HG02678 (cell line): ENCODE results near the gene PGM2.
A peak's percentile ranks its signal among the peaks of the same experiment; 100 is the strongest.
"Not testable (repeated sequence)": the region's sequence is repeated elsewhere in the genome, so short reads cannot be mapped to it uniquely, and the experiment has no call there.

Experiments
- ATAC-seq: cut with Tn5 transposase; IDR thresholded peaks from one replicate; pipeline ENCODE4 v1.9.1; 2021; ENCODE audit warnings: mild to moderate bottlenecking, moderate library complexity; ENCODE audit not compliant: unreplicated experiment

Gene PGM2

DNA sequence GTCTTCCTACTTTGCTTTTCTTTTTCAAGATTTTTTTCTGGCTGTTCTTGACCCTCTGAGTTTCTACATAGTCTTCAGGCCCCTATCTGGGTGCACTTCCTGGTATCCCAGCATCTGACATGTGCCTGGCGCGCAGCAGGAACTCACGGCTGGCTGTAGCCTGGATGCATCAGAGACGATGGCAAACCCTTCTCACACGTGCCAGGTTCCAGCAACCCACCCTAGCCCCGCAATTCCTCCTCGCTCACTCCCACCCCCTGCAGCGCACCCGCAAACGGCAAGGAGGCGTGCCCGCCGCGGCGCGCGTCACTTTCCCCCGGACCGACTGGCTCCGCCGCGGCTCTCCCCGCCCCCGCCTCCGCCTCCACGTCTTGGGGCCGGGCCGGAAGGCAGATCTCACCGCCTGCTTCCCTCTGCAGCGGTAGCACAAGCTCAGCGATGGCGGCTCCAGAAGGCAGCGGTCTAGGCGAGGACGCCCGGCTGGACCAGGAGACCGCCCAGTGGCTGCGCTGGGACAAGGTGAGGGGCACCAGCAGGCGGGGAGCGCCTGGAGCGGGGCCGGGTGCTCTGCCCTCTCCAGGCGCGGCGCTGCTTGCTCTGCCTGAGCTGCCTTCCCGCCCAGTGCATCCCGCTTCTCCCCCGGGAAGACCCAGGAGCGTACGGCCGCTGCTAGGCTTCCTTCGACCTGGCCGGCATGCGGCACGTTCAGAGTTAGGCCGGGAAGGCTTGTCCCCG is at the start of gene PGM2:
TSS of gene PGM2 (plus strand) at position 392 of the 735 bp plus-strand sequence. CDS start at position 439, 47 bp downstream.
- ATAC-seq = peak; percentile 97

DNA sequence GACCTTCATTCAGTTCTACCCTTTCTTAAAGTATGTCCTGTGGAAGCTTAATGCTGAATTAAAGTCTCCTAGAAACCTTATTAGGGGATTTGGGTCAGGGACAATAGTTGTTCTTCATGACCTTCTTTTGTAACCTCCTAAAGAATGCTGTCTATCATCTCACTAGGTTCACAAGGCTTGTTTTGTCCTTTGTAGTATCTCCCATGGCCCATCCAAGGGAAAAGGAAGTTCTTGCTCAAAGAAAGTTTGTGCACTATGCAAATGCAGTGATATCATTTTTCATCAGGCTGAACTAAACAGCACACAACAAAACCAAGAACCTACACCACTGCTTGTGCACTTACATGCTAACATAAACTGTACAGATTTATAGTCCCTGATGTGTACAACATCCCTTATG is 46.6 kb upstream of the PGM2 start:
- no peak for ATAC-seq

DNA sequence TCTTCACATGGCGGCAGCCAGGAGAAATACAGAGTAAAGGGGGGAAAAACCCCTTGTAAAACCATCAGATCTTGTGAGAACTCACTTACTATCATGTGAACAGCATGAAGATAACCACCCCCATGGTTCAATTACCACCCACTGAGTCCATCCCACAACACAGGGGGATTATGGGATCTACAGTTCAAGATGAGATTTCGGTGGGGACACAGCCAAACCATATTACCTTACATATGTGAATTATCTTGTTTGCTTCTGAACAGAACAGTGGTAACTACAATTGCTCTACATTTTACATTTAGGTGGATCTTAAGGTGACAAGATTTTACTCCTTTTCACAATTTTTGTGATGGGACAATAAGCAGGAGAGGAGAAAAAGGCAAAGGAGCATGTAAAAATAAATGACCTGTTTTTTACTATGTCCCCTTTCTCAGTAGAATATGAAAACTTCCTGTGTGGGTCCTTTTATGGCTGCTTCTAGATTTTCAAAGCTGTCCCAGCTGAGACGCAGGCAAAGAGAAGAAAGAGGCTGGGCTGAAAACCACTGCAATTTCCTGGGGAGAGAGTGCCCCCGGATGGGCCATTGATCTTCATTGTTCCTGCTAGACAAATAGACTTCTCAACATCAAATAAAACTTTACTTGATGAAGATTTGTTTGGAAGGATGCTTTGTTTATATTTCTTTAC is 45.9 kb upstream of the PGM2 start:
- no peak for ATAC-seq

DNA sequence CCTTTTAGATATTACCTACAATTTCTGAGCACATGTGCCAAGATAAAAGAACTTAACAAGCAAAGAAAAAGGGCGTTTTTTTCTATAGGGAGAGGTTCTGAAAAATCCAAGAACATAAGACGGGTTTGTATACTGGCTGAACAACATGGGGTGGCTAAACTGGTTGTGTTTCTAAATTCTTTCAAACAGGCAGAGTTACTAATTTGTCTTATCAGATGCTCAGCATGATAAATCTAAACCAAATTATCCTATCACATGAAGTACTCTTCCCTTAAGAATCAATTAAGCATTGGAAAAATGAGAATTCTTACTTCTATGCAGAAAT is 45.4 kb upstream of the PGM2 start:
- ATAC-seq = no peak

DNA sequence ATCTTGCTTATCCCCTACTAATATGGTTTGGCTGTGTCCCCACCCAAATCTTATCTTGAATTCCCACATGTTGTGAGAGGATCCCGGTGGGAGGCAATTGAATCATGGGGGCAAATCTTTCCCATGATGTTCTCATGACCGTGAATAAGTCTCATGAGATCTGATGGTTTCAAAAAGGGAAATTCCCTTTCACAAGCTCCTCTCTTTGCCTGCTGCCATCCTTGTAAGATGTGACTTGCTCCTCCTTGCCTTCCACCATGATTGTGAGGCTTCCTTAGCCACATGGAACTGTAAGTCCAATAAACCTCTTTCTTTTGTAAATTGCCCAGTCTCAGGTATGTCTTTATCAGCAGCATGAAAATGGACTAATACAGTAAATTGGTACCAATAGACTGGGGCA is 40.2 kb upstream of the PGM2 start:
- not testable (repeated sequence) for ATAC-seq

DNA sequence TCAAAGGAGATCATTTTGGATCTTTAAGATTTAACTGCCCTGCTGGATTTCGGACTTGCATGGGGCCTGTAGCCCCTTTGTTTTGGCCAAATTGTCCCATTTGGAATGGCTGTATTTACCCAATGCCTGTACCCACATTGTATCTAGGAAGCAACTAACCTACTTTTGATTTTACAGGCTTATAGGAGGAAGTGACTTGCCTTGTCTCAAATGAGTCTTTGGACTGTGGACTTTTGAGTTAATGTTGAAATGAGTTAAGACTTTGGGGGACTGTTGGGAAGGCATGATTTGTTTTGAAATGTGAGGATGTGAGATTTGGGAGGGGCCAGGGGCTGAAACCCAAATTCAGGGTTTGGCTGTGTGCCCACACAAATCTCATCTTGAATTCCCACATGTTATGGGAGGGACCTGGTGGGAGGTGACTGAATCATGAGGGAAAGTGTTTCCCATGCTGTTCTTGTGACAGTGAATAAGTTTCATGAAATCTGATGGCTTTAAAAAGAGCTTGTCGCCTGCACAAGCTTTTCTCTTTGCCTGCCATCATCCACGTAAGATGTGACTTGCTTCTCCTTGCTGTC is 38.5 kb upstream of the PGM2 start:
- ATAC-seq = not testable (repeated sequence)

DNA sequence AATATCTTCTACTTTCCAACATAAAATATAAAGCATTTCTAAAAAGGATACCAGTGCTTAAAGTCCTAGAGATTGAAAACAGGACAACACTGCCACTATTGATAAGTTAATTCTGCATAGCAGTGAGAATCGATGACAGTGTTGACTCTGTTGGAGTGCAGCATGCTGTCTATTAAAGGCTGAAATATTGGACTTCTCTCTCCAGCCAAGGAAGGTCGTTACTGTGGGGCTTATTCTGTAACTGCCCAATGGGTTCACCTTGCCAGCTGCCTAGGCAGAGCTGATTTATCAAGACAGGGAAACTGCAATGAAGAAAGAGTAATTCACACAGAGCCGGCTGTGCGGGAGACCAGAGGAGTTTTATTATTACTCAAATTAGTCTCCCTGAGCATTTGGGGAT is 37.7 kb upstream of the PGM2 start:
- ATAC-seq = no peak

DNA sequence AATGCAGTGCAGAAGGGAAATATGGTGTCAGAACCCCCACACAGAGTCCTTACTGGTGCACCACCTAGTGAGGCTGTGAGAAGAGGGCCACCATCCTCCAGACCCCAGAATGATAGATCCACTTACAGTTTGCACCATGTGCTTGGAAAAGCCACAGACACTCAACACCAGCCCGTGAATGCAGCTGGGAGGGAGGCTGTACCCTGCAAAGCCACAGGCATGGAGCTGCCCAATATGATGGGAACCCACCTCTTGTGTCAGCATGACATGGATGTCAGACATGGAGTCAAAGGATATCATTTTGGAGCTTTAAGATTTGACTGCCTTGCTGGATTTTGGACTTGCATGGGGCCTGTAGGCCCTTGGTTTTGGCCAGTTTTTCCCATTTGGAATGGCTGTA is 34.2 kb upstream of the PGM2 start:
- no peak for ATAC-seq

DNA sequence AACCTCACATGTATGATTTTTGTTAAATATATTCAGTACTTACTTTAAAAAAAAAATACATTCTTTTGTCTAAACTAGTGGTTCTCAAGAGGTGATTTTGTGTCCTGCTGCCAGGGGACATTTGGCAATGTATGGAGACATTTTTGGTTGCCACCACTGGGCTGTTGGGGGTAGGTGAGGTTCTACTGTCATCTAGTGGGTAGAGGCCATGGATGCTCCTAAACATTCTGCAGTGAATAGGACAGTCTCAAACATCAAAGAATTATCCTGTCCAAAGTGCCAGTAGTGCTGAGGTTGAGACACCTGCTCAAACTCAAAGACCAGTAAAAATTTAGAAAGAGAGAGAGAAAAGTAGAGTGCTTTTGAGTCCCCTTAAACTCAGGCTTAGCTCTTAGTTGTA is 32.9 kb upstream of the PGM2 start:
- ATAC-seq = no peak

DNA sequence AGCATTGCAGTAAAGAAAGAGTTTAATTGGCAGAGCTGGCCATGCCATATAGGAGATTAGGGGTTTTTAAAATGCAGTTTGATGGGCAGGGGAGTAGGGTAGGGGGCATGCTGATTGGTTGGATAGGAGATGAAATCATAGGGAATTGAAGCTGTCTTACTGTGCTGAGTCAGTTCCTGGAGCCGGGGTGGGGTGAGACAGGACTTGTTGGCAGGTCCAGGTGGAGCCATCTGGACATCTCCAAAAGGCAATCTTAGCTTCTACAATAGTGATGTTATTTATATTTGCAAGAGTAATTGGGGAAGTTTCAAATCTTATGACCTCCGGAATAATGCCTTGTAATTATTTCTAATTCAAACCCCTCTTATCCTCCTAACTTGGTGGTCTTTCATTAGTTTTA is 32.4 kb upstream of the PGM2 start:
- no peak for ATAC-seq

DNA sequence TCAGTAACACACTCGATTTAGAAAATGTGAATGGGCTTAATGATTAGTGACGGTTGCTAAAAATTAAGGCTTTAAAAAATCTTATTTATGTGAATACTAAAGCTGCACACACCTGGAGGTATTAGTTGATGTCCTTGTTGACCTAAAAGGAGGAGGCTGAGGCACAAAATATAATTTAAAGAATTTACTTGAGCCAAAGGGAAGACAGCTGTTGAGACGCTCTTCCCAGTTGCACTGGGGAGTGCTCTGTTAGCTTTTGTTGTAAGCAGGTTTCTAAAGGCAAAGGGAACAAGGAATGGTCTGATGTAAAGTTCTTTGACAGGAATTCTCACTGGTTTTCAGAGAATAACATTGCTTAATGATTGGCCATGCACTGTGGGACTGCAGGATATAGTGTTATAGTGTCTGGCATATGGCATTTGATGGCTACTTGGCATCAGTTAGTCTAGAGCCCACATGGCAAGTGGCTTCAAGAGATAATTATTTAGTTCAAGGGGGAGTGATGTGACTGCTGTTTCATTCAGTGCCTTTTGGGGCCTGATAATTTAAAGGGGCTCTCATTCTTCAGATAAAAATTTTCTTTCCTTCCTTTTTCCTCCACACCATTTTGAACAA is 30.8 kb upstream of the PGM2 start:
- ATAC-seq = no peak

DNA sequence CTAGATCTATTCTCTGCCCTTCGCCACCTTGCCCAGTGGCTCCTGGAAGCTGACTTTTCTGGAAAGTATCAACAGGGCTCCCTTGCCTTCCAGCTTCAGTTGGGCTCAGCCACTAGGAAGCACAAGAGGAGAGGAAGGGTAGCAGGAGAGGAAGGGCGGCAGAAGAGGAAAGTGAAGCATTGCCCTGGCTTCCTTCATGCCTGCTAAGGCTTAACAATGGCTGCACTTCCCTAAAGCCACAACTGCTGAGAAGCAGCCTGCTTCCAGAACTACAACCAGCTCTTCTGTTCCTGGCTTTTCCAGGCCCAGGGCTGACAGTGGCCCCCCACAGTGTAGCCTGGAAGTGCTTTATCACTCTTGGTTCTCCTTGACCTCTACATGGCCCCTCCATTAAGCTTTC is 29.1 kb upstream of the PGM2 start:
- no peak for ATAC-seq

DNA sequence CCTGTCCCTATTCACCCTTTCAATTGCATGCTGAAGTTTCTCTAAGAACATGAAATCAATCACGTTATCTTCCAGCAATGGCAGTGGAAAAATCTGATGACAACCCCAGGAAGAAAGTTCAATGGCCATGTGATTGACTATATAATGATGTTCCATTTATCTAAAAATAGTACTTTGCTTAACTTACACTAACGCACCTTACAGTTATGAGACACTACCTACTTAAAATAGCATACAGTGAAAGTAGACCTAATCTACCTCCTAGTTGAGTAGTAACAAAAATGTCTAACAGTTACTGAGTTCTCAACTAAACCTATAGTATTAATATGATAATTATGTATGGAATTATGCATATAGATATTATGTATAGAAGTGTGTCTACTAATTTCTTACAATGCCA is 28.6 kb upstream of the PGM2 start:
- no peak for ATAC-seq

DNA sequence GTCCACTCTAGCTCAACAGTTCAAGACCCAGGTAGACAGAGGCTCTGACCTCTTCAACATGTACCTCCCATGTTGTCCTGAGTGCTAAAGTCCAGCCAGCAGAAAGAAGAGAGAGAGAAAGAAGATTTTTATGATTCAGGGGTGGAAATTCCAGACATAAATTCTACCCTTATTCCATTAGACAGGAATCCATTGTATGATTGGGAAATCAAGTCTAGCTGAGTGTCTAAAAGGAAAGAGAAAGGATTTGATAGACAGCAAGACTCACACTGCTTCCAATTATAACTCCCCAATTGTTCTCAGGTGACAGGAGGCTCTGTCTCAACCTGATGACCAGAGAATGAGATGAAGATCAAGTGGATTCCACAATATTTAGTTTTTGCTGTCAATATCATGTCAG is 27.9 kb upstream of the PGM2 start:
- no peak for ATAC-seq

DNA sequence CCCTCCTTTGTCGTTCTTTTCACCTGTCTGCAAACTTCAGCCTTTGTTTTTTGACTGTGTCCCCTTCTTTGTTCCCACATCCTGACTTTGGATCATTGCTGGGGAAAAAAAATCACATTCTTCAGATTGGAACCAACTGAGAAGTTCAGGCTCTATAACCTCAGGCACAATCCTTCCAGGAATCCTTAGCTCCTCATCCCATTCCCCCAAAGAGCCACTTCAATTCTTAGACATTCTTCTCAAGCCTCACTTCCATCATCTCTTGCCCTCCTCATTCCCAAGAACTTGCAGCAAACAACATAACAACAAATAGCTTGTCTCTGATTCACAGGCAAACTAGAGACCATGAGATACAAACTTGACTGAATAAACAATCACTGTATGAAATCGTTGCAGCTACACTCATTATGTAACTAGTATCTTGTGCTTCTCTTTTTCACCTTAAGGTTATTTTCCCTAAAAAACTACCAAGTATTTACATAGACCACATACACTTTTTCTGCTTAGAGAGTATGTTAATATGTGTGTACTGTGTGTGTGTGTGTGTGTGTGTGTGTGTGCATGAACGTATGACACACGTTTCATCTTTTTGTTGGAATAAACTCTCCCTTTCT is 26.4 kb upstream of the PGM2 start:
- ATAC-seq = no peak

DNA sequence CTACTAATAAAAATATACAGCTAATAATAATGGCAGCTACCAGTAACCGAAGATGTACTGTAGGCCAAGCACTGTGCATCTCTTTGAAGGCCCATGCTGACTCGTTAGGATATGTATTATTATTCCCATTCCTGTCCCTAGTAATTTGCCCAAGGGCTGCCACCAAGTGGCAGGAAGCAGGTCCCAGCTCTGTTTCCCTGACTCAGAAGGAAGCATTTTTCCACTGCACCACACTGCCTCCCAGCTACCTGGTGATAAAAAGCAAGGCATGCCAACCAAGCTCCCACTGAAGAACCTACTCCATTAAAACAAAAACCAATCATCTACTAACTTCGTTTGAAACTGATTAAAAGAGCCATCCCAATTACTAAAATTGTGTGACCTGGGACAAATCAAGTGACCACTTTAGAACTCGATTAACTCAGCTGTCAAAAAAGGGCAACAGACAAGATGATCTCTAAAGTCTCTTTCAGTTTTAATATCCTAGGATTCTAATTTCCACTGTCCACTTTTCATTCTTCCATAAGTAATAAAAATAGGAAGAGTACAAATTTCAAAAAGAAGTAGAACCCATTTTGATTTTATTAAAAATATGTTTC is 24.3 kb upstream of the PGM2 start:
- no peak for ATAC-seq

DNA sequence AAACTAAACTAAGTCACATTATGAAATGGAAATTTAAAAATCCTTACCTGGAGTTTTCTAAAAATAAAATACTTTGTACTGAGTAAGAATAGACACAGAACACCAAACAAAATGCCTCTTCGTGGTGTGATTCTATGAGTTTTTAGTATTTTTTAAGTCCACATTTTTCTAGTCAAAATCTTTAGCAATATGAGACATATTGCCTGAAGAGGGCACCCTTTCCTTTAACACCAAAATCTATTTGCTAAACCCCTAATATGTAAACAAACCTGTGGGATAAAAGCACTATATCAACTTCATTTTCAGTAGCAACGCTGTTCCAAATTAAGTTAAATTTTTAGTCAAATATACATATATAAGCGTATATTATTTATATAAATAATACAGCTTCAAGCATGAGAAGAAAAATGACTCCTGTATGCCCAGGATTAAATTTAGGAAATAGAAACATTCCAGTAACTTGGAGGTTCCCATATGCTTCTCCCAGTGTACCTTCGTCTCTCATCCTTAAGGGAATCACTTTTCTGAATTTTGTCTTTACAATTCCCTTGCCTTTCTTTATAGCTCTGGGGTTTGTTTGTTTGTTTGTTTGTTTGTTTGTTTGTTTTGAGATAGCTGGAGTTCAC is 23.0 kb upstream of the PGM2 start:
- ATAC-seq = no peak

DNA sequence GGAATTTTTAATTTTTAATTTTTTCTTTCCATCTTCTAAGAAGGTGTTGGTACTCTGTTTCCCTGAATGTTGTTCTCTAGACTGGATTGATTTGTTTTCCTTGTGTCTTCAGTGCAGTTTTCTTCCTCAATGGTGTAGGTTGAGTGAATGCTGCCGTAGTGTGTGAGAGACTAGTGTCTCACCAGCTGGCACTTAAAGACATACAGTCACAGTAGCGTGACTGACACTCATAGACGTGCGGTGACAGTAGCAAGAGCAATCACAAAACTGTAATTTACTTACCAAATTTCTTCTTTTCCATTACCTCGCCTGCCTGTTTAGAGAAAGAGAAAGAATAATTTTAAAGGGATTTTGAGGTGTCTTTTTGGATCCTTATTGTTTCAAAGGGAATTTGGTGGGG is 21.4 kb upstream of the PGM2 start:
- no peak for ATAC-seq

DNA sequence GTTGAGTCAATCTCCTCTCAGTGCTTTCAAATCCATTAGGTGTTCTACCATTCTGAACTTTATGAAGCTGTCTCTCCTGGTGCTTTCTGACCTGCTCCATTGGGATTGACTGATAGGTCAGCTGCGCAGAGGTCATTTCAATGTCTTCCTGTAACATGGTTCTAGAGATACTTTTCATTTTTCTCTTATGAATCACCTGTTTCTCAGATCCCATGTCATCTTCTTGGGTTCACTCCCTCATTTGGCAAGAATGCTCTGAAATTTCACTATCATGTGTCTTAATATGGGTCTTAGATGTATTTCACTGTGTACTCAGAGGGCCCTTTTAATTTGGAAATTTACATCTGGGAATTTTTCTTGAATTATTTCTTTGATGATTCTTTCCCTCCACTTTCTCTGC is 13.8 kb upstream of the PGM2 start:
- no peak for ATAC-seq

DNA sequence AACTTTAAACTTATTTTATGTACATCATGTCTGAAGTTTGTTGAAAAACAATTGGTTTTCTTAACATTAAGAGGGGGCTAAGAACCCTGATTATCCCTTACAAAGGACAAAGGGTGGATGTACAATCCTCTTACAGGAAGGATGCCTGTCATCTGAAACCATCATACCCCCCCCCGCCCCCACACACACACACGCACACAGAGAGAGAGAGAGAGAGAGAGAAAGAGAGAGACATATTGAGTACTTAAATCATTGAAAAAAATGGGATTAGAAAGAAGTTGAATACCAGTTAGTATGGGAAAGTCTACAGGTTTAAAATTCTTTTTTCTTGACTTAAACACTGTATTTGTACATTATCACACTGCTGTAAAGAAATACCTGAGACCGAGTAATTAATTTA is 10.9 kb upstream of the PGM2 start:
- ATAC-seq = no peak

DNA sequence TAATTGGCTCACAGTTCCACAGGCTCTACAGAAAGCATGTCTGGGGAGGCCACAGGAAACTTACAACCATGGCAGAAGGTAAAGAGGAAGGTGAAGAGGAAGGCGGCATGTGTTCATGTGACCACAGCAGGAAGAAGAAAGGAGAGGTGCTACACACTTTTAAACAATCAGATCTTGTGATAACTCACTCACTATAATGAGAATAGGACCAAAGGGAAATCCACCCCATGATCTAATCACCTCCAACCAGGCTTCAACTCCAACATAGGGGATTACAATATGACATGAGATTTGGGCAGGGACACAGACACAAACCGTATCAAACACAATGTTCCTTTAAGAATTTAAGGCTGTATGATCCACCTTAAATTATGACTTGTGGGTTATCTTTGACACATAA is 10.5 kb upstream of the PGM2 start:
- no peak for ATAC-seq
